Calu3 (cell line): ENCODE measurements around the gene EXOC1L. TPM values are rescaled to one million over a fixed set of nuclear protein-coding genes. Genes with fewer than 3 reads are reported as not detected.
A peak's percentile ranks its signal among the peaks of the same experiment; 100 is the strongest.

Experiments
- BruUV-seq: library from RNA; stranded (reverse); fragments of 400-500 nt; replicated peaks from 2 replicates; lab custom pipeline; 2021; lab: Mats Ljungman, UMichigan
- CTCF ChIA-PET: fragments of 300-600 bp; sonication (Branson Sonifier 250); formaldehyde crosslinking; loops from one replicate; lab custom pipeline; 2022; ENCODE audit warnings: antibody characterized with exemption; lab: Charles Lee
- DNase-seq: peaks from one replicate; pipeline ENCODE4 v3.0.0; 2022
- H3K27ac Mint-ChIP-seq: one replicate; pipeline ENCODE4 v1.8.0; 2022; ENCODE audit warnings: mixed read lengths; ENCODE audit not compliant: unreplicated experiment
- H3K27me3 Mint-ChIP-seq: one replicate; pipeline ENCODE4 v1.8.0; 2022; ENCODE audit warnings: mixed read lengths; ENCODE audit not compliant: unreplicated experiment
- H3K36me3 Mint-ChIP-seq: one replicate; pipeline ENCODE4 v1.8.0; 2022; ENCODE audit warnings: mild to moderate bottlenecking, moderate library complexity, mixed read lengths; ENCODE audit not compliant: insufficient read depth, unreplicated experiment
- H3K4me1 Mint-ChIP-seq: one replicate; pipeline ENCODE4 v1.8.0; 2022; ENCODE audit warnings: mild to moderate bottlenecking, low read depth, mixed read lengths; ENCODE audit not compliant: unreplicated experiment
- H3K4me3 Mint-ChIP-seq: one replicate; pipeline ENCODE4 v1.8.0; 2022; ENCODE audit warnings: mild to moderate bottlenecking, low read depth, moderate library complexity, mixed read lengths; ENCODE audit not compliant: unreplicated experiment
- H3K9me3 Mint-ChIP-seq: one replicate; pipeline ENCODE4 v1.8.0; 2022; ENCODE audit warnings: low read depth, mixed read lengths; ENCODE audit not compliant: unreplicated experiment
- CTCF ChIP-seq: fragments of 200-600 bp; IDR thresholded peaks from one replicate; pipeline ENCODE4 v1.8.0; 2022; ENCODE audit warnings: antibody characterized with exemption; ENCODE audit not compliant: unreplicated experiment
- intact Hi-C: fragments of 100-400 bp; cut with micrococcal nuclease; formaldehyde crosslinking; loops from one replicate; pipeline ENCODE4 v1.10.0; 2022; ENCODE audit not compliant: unreplicated experiment
- total RNA-seq: library from RNA; stranded (reverse); gene quantifications from 2 replicates; pipeline ENCODE4 v1.2.3, GENCODE V29; 2022

EXOC1L gene
- total RNA-seq, 1 experiment from 2014 or later, result not detected

GRCh38 chr4:55783584-55783983 is 36.0 kb upstream of the EXOC1L start:
- Mint-ChIP-seq H3K9me3 (no peaks in the 10 kb centered on the region), H3K36me3 (no peaks in the 10 kb centered on the region), H3K4me1 (no peaks in the 10 kb centered on the region), H3K27me3 (no peaks in the 10 kb centered on the region), H3K4me3 (no peak overlapping the region), H3K27ac (no peak overlapping the region)
- CTCF ChIA-PET, result no interaction called here
- no peak for DNase-seq
- intact Hi-C loops, result no loop called here
- no peak for TF ChIP-seq CTCF
- no TSS peak for BruUV-seq

- CTCF ChIA-PET, result no interaction called here
- H3K9me3 Mint-ChIP-seq, result no peaks in the 10 kb centered on the region
- no peaks in the 10 kb centered on the region for H3K4me1 Mint-ChIP-seq
- DNase-seq, result no peak
- H3K4me3 Mint-ChIP-seq, result no peak overlapping the region
- no peak for TF ChIP-seq CTCF
- no peak overlapping the region for H3K27ac Mint-ChIP-seq
- intact Hi-C loops, result no loop called here
- H3K27me3 Mint-ChIP-seq, result no peaks in the 10 kb centered on the region
- no TSS peak for BruUV-seq
- no peaks in the 10 kb centered on the region for H3K36me3 Mint-ChIP-seq
These were observed 34.8 kb upstream of the EXOC1L start for GRCh38 chr4:55784747-55785146.

- Mint-ChIP-seq H3K27me3 (no peaks in the 10 kb centered on the region), H3K4me1 (peaks cover 14% of the 10 kb centered on the region), H3K27ac (no peak overlapping the region), H3K36me3 (no peaks in the 10 kb centered on the region), H3K9me3 (no peaks in the 10 kb centered on the region), H3K4me3 (no peak overlapping the region)
- CTCF ChIA-PET, result no interaction called here
- peak; percentile 1 for DNase-seq
- intact Hi-C loops, result no loop called here
- BruUV-seq, result no TSS peak
- TF ChIP-seq CTCF, result no peak
These were observed 27.9 kb upstream of the EXOC1L start for GRCh38 chr4:55791666-55792065.

GRCh38 chr4:55793479-55793878 is 26.1 kb upstream of the EXOC1L start:
- Mint-ChIP-seq H3K9me3 (no peaks in the 10 kb centered on the region), H3K4me3 (no peak overlapping the region), H3K27ac (no peak overlapping the region), H3K36me3 (no peaks in the 10 kb centered on the region), H3K4me1 (peaks cover 14% of the 10 kb centered on the region), H3K27me3 (no peaks in the 10 kb centered on the region)
- no peak for TF ChIP-seq CTCF
- CTCF ChIA-PET, result no interaction called here
- intact Hi-C loops, result no loop called here
- no peak for DNase-seq
- no TSS peak for BruUV-seq
